UCSD-AML1 (cell line): Measurements from ENCODE around the gene ARMC7.
"Not testable (repeated sequence)": the region's sequence is repeated elsewhere in the genome, so short reads cannot be mapped to it uniquely, and the experiment has no call there.

Source experiments
- DNase-seq: peaks from one replicate; lab custom pipeline; 2025; ENCODE audit not compliant: unreplicated experiment; lab: John Stamatoyannopoulos, UW

Gene ARMC7

GRCh38 chr17:75109407-75110233, at the start of gene ARMC7:
TSS of gene ARMC7 (plus strand) at chr17:75109969. CDS start at chr17:75110289, 320 bp downstream.
- peak; percentile 91 for DNase-seq

GRCh38 chr17:75060434-75061054, 49.2 kb upstream of the ARMC7 start:
- DNase-seq = no peak

- DNase-seq = no peak
These were observed 48.7 kb upstream of the ARMC7 start for GRCh38 chr17:75061055-75061438.

- no peak for DNase-seq
These were observed 48.2 kb upstream of the ARMC7 start for GRCh38 chr17:75061618-75062017.

- DNase-seq = no peak
These were observed 46.6 kb upstream of the ARMC7 start for GRCh38 chr17:75063201-75063600.

- no peak for DNase-seq
These were observed 46.1 kb upstream of the ARMC7 start for GRCh38 chr17:75063626-75064025.

- no peak for DNase-seq
These were observed 45.7 kb upstream of the ARMC7 start for GRCh38 chr17:75064040-75064439.

DNA sequence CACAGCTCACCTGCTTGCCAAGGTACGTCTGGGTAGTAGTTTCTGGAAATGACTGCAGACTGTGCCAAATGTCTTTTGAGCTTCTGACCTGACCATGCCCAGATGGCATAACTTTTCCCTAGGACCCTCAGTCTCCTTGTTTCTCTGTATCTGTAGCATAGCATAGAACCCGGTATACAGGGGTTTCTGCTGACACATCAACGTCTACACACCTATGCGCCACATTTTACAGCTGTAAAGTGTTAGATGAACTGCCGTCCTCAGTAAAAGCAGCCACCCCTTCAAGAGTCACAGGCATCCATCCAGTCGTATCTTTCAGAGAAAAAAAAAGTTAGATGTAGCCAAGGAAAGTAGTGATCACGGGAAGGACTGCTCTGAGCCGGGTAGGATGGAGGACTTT, 45.3 kb upstream of the ARMC7 start:
- no peak for DNase-seq

DNA sequence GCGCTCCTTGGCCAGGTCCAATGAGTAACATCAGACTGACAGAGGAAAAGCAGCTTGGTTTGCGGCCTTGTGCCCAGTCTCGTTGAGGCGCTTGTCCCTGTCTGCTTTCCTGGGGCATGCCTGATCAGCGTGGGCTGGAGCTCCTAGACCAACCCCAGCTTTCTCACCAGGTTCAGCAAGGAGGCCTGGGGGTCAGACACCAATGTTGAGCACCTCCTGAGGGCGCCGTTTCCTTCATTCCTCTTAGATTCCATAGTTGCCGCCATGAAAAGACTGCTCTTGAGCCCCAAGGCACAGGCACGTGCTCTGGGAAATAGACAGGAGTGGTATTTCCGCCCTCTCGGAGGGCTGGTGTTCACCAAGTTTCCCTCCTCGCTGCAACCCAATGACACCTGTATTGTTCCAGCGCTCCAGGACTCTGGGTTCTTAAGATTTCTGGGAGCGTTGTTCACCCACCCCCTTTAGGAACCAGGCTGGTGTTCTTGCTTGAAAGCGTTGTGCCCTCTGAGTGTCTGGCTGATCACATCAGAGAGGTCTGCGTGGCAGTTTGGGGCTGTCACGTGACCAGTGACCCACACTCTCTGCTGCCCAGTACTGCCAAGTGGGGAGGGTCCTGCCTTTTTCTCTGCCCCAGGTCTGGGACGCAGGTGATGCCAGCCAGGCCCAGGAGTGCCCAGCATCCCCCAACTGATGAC, 44.8 kb upstream of the ARMC7 start:
- DNase-seq = no peak

- DNase-seq = no peak
These were observed 44.1 kb upstream of the ARMC7 start for GRCh38 chr17:75065562-75066151.

GRCh38 chr17:75067856-75068255, 41.9 kb upstream of the ARMC7 start:
- DNase-seq = peak; percentile 42

GRCh38 chr17:75068750-75069149, 41.0 kb upstream of the ARMC7 start:
- no peak for DNase-seq

DNA sequence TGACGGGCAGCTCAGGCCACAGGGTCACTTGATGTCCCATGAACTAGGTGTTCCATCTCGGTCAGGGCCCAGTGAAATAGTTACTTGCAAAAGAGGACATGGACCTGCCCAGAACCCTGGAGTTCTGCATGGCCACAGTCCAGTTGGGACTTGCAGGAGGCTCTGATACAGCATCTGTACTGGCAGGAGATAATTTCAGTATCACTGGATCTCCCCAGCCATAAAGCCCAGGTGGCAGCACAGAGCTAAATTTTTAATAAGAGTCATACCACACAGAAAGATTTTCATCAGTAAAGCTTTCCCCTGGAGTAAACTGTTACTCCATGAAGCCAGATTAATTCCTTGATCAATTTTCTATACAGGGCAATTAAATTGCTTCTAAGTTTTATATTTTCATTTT, 40.0 kb upstream of the ARMC7 start:
- DNase-seq = no peak

DNA sequence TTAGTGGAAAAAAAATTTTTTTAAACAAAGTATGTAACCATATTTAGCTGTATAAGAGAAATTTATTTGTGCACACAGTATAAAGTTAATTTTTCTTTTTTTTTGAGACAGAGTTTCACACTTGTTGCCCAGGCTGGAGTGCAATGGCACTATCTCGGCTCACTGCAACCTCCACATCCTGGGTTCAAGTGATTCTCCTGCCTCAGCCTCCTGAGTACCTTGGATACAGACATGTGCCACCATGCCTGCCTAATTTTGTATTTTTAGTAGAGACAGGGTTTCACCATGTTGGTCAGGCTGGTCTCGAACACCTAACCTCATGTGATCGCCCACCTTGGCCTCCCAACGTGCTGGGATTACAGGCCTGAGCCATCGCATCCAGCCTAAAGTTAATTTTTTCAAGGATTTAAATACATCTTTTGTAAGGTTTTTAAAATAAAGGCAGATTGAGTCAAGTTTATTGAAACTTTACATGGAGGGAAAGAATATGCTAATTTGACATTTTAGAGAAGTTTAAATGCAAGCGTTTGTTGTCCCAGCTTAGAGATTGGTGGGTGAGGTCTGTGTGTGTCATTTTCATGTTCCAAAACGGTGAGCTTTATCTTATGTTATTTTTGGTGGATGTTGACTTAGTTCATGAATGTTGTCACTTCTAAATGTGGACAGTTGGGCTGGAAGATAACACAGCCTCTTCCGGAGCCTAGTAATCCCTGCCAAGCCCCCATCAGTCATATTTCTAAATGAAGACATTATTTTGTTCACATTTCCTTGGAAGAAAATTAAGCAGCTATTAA, 38.1 kb upstream of the ARMC7 start:
- not testable (repeated sequence) for DNase-seq

- DNase-seq = not testable (repeated sequence)
These were observed 36.9 kb upstream of the ARMC7 start for GRCh38 chr17:75072909-75073308.

DNA sequence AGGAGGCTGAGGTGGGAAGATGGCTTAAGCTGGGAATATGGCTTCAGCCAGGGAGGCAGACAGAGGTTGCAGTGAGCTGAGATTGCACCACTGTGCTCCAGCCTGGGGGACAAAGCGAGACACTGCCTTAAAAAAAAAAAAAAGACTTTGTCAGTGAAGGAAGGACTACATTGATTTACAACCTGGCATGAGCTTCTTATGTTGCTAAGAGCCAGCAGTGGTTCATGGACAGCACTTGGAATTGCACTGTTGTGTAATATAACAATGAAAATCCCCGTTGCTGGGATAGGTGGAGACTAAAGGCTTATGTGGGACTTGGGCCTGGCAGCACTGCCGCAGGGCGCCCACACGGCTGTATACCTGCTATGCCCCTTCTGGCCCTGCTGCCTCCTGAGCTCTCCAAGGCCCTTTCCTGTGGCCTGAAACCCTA, 36.1 kb upstream of the ARMC7 start:
- DNase-seq = no peak

DNA sequence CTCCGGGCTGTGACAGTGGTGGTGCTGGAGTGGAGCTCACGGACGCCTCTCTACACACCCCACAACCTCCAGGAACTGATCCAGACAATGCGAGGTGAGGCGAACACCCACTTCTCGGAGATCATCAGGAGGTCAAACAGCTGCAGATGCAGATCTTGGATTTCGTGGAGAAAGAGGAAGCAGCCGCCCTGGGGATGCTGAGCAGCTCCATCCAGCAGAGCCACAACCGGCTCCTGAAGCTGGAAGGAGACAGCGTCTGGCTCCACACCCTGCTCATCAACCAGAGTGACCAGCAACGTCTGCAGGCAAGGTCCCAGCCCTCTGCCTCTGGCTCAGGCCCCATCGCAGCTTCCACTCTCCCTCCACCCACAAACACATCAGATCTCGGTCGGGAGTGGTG, 35.2 kb upstream of the ARMC7 start:
- no peak for DNase-seq

DNA sequence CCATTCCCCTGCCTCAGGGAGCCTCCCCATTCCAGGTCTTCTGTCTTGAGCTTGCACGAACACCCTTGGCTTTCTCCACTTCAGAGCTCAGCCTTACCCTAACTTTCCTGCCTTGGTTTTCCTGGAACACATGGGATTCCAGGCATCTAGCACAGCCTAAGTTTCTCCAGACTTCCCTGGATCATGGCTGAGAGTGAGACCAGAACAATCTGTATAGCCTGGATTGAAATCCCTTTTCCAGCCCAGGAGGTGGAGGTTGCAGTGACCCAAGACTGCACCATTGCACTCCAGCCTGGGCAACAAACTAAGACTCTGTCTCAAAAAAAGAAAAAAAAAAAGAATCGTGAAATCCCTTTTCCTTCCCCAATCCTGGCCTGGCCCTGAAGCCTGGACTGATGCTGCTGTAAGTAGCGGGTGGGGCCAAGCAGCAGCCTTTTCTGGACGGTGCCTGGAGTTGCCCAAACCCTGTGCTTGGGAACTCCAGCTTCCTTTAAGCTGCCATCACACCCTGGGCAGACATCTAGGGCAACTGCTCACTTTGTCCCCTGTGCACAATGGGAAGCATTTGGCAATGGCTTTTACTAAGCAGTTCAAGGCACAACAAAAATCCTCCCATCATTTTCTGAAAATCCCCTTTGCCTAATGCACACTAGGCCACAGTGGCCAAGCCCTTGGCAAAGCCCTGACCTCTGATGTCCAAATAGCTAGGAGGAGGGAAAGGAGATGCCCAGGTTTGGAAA, 34.0 kb upstream of the ARMC7 start:
- no peak for DNase-seq

GRCh38 chr17:75077072-75077495, 32.7 kb upstream of the ARMC7 start:
- DNase-seq = no peak
